PC-9 (cell line): ENCODE data around the gene METTL26.

Experiments used
- EZH2 ChIP-seq: fragments of 200-600 bp; sonication (generic); IDR thresholded peaks from 2 replicates; pipeline ENCODE4 v1.8.0; 2017; ENCODE audit warnings: antibody characterized with exemption, low read depth
- TF ChIP-seq, protein P1 (sequence below): fragments of 200-600 bp; sonication (generic); conservative IDR thresholded peaks from 2 replicates; pipeline ENCODE4 v1.6.1; 2017; ENCODE audit warnings: mixed run types, antibody characterized with exemption, mild to moderate bottlenecking, moderate library complexity

DNA sequence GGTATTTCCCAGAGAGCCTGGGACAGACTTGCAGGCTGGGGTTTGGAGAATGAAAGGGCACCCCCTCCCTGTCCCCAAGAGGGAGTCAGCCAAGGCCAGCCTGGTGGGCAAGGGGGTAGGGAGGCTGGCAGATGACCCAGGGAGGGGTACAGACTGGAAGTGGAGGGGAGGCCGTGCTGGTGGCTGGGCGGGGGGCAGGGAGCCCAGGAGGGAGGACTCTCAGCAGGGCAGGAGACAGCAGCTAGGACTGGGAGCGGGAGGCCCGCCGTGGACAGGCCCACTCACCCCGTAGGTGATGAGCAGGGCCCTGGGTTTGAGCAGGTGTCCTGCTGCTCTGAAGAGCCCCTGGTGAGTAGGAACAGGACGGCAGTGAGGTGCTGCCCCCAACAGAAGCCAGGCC lies 1.1 kb downstream of the METTL26 start:
- TF ChIP-seq, protein P1, sequence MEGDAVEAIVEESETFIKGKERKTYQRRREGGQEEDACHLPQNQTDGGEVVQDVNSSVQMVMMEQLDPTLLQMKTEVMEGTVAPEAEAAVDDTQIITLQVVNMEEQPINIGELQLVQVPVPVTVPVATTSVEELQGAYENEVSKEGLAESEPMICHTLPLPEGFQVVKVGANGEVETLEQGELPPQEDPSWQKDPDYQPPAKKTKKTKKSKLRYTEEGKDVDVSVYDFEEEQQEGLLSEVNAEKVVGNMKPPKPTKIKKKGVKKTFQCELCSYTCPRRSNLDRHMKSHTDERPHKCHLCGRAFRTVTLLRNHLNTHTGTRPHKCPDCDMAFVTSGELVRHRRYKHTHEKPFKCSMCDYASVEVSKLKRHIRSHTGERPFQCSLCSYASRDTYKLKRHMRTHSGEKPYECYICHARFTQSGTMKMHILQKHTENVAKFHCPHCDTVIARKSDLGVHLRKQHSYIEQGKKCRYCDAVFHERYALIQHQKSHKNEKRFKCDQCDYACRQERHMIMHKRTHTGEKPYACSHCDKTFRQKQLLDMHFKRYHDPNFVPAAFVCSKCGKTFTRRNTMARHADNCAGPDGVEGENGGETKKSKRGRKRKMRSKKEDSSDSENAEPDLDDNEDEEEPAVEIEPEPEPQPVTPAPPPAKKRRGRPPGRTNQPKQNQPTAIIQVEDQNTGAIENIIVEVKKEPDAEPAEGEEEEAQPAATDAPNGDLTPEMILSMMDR, result no peak
- no peak for TF ChIP-seq EZH2
